HCT116 (cell line): ENCODE data around the gene SIPA1L3. TPM values are rescaled to one million over a fixed set of nuclear protein-coding genes. Genes with fewer than 3 reads are reported as not detected.

Source experiments
- ATAC-seq: fragments of 200-7000 bp; cut with Tn5 transposase; 2 replicates; pipeline ENCODE4 v1.9.1; 2020; ENCODE audit warnings: mild to moderate bottlenecking, moderate library complexity
- BruUV-seq: library from RNA; stranded (reverse); fragments of 400-500 nt; replicated peaks from 2 replicates; lab custom pipeline; 2021; lab: Mats Ljungman, UMichigan
- CTCF ChIA-PET: fragments of 300-600 bp; sonication (Branson Sonifier 250); formaldehyde crosslinking; loops from one replicate; lab custom pipeline; 2021; ENCODE audit warnings: antibody characterized with exemption; lab: Charles Lee
- POLR2A ChIA-PET: fragments of 300-600, 350-600 bp; sonication (Branson Sonifier 250); formaldehyde crosslinking; loops from one replicate; lab custom pipeline; 2021; ENCODE audit warnings: antibody characterized with exemption; lab: Charles Lee
- RAD21 ChIA-PET, 2 experiments: fragments of 300-600 bp; sonication (Branson Sonifier 250); formaldehyde crosslinking; loops; one replicate each; lab custom pipeline; 2023; ENCODE audit warnings: low total read pairs in 2 of 2; ENCODE audit not compliant: uncharacterized antibody in 2 of 2, unreplicated experiment in 2 of 2, low non-redundant PET in 1 of 2; lab: Charles Lee
- DNase-seq: peaks from one replicate; pipeline ENCODE4 v3.0.0-alpha.2; 2010; ENCODE audit warnings: low read depth, low spot score
- H2AFZ ChIP-seq: fragments of 200-600 bp; shearing (Covaris generic), sonication (generic); 2 replicates; pipeline ENCODE4 v1.6.1; 2017; ENCODE audit warnings: low read depth, mixed run types, mixed read lengths, antibody characterized with exemption, low read length; ENCODE audit not compliant: poor library complexity, severe bottlenecking
- H3K27ac ChIP-seq: 2 replicates; pipeline ENCODE4 v1.5.1; 2012; ENCODE audit warnings: low read depth, low read length
- H3K27me3 ChIP-seq: fragments of 200-600 bp; sonication (generic); 2 replicates; pipeline ENCODE4 v1.6.1; 2016; ENCODE audit warnings: mixed run types, low read length, mixed read lengths; ENCODE audit not compliant: insufficient read depth
- H3K36me3 ChIP-seq, 2 experiments: fragments of 200-500 bp in 1 of 2; fragments of 200-600 bp in 1 of 2; sonication (Bioruptor generic) in 1 of 2; sonication (generic) in 1 of 2; 2 replicates each; pipeline versions ENCODE4 v1.5.1 to v1.6.1; 2014 to 2016; ENCODE audit warnings: low read length in 2 of 2, inconsistent platforms in 1 of 2, mixed read lengths in 1 of 2, mixed run types in 1 of 2; ENCODE audit not compliant: insufficient read depth in 2 of 2, control insufficient read depth in 1 of 2
- H3K4me1 ChIP-seq, 2 experiments: fragments of 200-600 bp in 1 of 2; sonication (generic) in 1 of 2; 2 replicates each; pipeline versions ENCODE4 v1.5.1 to v1.6.1; 2012 to 2017; ENCODE audit warnings: low read length in 2 of 2, inconsistent platforms in 1 of 2, mild to moderate bottlenecking in 1 of 2, mixed read lengths in 1 of 2, mixed run types in 1 of 2, moderate library complexity in 1 of 2; ENCODE audit not compliant: insufficient read depth in 2 of 2, control insufficient read depth in 1 of 2
- H3K4me2 ChIP-seq: fragments of 200-600 bp; sonication (generic); 2 replicates; pipeline ENCODE4 v1.6.1; 2017; ENCODE audit warnings: mixed run types, low read length, mixed read lengths
- H3K4me3 ChIP-seq, 2 experiments: fragments of 200-600 bp in 1 of 2; sonication (generic) in 1 of 2; replicated peaks in 1 of 2; 2 replicates each; pipeline ENCODE4 v1.5.1; 2011 to 2016; ENCODE audit warnings: low read length in 2 of 2, control low read depth in 1 of 2, low read depth in 1 of 2, mild to moderate bottlenecking in 1 of 2, mixed read lengths in 1 of 2, mixed run types in 1 of 2
- H3K79me2 ChIP-seq: fragments of 200-600 bp; sonication (generic); 2 replicates; pipeline ENCODE4 v1.6.1; 2017; ENCODE audit warnings: mild to moderate bottlenecking, mixed run types, low read length, moderate library complexity, mixed read lengths; ENCODE audit not compliant: insufficient read depth
- H3K9ac ChIP-seq: fragments of 200-600 bp; sonication (generic); 2 replicates; pipeline ENCODE4 v1.6.1; 2016; ENCODE audit warnings: low read length, mixed read lengths
- H3K9me2 ChIP-seq: fragments of 200-600 bp; sonication (generic), shearing (Covaris generic); 2 replicates; pipeline ENCODE4 v1.6.1; 2017; ENCODE audit warnings: mixed run types, mild to moderate bottlenecking, moderate library complexity; ENCODE audit not compliant: insufficient read depth
- H3K9me3 ChIP-seq, 2 experiments: fragments of 200-500 bp in 1 of 2; fragments of 200-600 bp in 1 of 2; sonication (Bioruptor generic) in 1 of 2; sonication (generic) in 1 of 2; 2 replicates each; pipeline ENCODE4 v1.6.1; 2014 to 2017; ENCODE audit warnings: low read length in 2 of 2, mixed read lengths in 2 of 2, inconsistent platforms in 1 of 2, low read depth in 1 of 2, mild to moderate bottlenecking in 1 of 2, mixed run types in 1 of 2, moderate library complexity in 1 of 2; ENCODE audit not compliant: control insufficient read depth in 1 of 2, insufficient read depth in 1 of 2
- H4K20me1 ChIP-seq: fragments of 200-600 bp; sonication (generic), shearing (Covaris generic); 2 replicates; pipeline ENCODE4 v1.6.1; 2017; ENCODE audit warnings: mixed run types, mild to moderate bottlenecking, moderate library complexity; ENCODE audit not compliant: insufficient read depth
- CBX3 ChIP-seq: IDR thresholded peaks from 2 replicates; pipeline ENCODE4 v1.6.1; 2012; ENCODE audit warnings: low read depth
- EZH2phosphoT487 ChIP-seq: fragments of 200-600 bp; IDR thresholded peaks from 2 replicates; pipeline ENCODE4 v1.6.1; 2018; ENCODE audit warnings: antibody characterized with exemption, borderline replicate concordance
- POLR2AphosphoS5 ChIP-seq: IDR thresholded peaks from 2 replicates; pipeline ENCODE4 v1.6.1; 2011; ENCODE audit warnings: mild to moderate bottlenecking, low read depth, low read length, moderate library complexity
- RAD21 ChIP-seq: IDR thresholded peaks from 2 replicates; pipeline ENCODE4 v1.6.1; 2012; ENCODE audit warnings: low read depth, mild to moderate bottlenecking
- SIN3A ChIP-seq: IDR thresholded peaks from 2 replicates; pipeline ENCODE4 v1.6.1; 2012; ENCODE audit warnings: low read depth
- intact Hi-C: fragments of 100-400 bp; cut with micrococcal nuclease; formaldehyde crosslinking; loops from 2 replicates; pipeline ENCODE4 v1.10.0; 2022
- total RNA-seq: library from RNA; stranded (reverse); gene quantifications from one replicate; pipeline ENCODE4 v1.2.1, GENCODE V29; 2021; ENCODE audit not compliant: unreplicated experiment
- TF ChIP-seq, protein P1 (sequence below): IDR thresholded peaks from 2 replicates; pipeline ENCODE4 v1.6.1; 2011; ENCODE audit warnings: mild to moderate bottlenecking, low read length, moderate library complexity; ENCODE audit not compliant: insufficient replicate concordance; ENCODE audit errors: extremely low read depth
- TF ChIP-seq, protein P2 (sequence below): IDR thresholded peaks from 2 replicates; pipeline ENCODE4 v1.6.1; 2012
- TF ChIP-seq, protein P3 (sequence below), 3 experiments: fragments of 200-600 bp in 1 of 3; sonication (generic) in 1 of 3; IDR thresholded peaks in 2 of 3; conservative IDR thresholded peaks in 1 of 3; 2 replicates each; pipeline ENCODE4 v1.5.1; 2012 to 2017; ENCODE audit warnings: low read depth in 2 of 3, low read length in 2 of 3, antibody characterized with exemption in 1 of 3, borderline replicate concordance in 1 of 3, control low read depth in 1 of 3, mild to moderate bottlenecking in 1 of 3, mixed read lengths in 1 of 3, mixed run types in 1 of 3, moderate library complexity in 1 of 3; ENCODE audit not compliant: insufficient read depth in 1 of 3

SIPA1L3 gene
- total RNA-seq, 1 experiment from 2014 or later = 41.8 TPM

DNA sequence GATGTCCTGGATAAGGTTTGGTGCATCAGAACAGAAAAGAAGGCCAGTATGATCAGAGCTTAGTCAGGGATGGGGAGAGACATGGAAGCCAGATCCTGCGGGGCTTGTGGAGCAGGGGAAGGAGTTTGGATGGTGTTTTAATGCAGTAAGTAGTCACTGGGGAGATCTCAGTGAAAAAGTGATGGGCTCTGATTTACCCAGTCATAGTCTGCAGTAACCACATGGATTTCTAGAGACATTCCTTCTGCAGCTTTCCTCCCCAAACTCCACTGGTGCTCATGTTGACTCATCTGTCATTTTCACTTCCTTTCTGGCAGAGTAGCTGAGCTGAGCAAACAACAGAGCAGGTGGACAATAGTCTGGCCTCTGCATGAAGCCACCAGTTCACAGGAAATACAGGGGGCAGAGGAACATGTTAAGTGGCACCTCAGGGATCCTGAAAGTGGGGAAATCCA, 172.9 kb downstream of the SIPA1L3 start:
- no peak for DNase-seq
- ChIA-PET RAD21 (no interaction called here), CTCF (no interaction called here), POLR2A (interaction anchor here (0.7 kb wide), 1 partner anchor 148 kb away, joined by 3 read pairs; no protein-coding TSS in a partner anchor)
- Histone ChIP-seq H3K27me3 (no peaks in the 10 kb centered on the region), H4K20me1 (no peaks in the 10 kb centered on the region), H3K79me2 (0 out of 2 replicates have a peak, but pooled peaks cover 2% of the 10 kb centered on the region), H3K9ac (no peak overlapping the region), H3K9me3 (no peaks in the 10 kb centered on the region), H3K4me1 (peaks cover 0 to 9% of the 10 kb centered on the region in 2 experiments; a peak in 2 of 4 replicates), H3K4me3 (no peak overlapping the region), H3K9me2 (no peaks in the 10 kb centered on the region), H3K27ac (no peak overlapping the region), H3K4me2 (peak overlapping the region; percentile 4; the same call in 1 of the 2 replicates), H3K36me3 (peaks cover 0 to 5% of the 10 kb centered on the region in 2 experiments; a peak in 2 of 4 replicates), H2AFZ (no peak overlapping the region)
- intact Hi-C loops = no loop called here
- TF ChIP-seq SIN3A = 0 out of 2 replicates have a peak, but pooled peaks have one; percentile 22
- TF ChIP-seq, protein P1, sequence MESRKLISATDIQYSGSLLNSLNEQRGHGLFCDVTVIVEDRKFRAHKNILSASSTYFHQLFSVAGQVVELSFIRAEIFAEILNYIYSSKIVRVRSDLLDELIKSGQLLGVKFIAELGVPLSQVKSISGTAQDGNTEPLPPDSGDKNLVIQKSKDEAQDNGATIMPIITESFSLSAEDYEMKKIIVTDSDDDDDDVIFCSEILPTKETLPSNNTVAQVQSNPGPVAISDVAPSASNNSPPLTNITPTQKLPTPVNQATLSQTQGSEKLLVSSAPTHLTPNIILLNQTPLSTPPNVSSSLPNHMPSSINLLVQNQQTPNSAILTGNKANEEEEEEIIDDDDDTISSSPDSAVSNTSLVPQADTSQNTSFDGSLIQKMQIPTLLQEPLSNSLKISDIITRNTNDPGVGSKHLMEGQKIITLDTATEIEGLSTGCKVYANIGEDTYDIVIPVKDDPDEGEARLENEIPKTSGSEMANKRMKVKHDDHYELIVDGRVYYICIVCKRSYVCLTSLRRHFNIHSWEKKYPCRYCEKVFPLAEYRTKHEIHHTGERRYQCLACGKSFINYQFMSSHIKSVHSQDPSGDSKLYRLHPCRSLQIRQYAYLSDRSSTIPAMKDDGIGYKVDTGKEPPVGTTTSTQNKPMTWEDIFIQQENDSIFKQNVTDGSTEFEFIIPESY = no peak
- TF ChIP-seq, protein P2, sequence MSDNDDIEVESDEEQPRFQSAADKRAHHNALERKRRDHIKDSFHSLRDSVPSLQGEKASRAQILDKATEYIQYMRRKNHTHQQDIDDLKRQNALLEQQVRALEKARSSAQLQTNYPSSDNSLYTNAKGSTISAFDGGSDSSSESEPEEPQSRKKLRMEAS = peak; percentile 35; the same call in 1 of the 2 replicates
- no TSS peak for BruUV-seq
- no peak for ATAC-seq

DNA sequence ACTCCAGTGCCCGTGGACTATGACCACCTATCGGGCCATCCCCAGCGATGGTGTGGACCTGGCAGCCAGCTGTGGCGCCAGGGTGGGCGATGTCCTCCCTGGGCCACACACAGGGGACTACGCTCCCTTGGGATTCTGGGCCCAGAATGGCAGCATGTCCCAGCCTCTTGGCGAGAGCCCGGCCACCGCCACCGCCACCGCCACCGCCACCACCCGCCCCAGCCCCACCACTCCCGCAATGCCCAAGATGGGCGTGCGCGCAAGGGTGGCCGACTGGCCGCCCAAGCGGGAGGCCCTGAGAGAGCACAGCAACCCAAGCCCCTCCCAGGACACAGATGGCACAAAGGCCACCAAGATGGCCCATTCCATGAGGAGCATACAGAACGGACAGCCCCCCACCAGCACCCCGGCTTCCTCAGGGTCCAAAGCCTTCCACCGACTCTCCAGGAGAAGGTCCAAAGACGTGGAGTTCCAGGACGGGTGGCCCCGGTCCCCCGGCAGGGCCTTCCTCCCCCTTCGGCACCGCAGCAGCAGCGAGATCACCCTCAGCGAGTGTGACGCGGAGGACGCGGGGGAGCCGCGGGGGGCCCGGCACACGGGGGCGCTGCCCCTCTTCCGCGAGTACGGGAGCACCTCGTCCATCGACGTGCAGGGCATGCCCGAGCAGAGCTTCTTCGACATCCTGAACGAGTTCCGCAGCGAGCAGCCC, 174.7 kb downstream of the SIPA1L3 start:
- intact Hi-C loops = no loop called here

More for the DNA sequence above, 174.7 kb downstream of the SIPA1L3 start:
- ChIA-PET POLR2A (no interaction called here), RAD21 (no interaction called here), CTCF (no interaction called here)
- peaks cover 0 to 5% of the 10 kb centered on the region in 2 experiments; a peak in 2 of 4 replicates for H3K36me3 ChIP-seq
- no peak overlapping the region for H3K4me2 ChIP-seq
- no peaks in the 10 kb centered on the region for H3K27me3 ChIP-seq
- H3K4me1 ChIP-seq = peaks cover 0 to 9% of the 10 kb centered on the region in 2 experiments; a peak in 2 of 4 replicates
- H4K20me1 ChIP-seq = no peaks in the 10 kb centered on the region
- TF ChIP-seq CBX3 = no peak
- no peak for TF ChIP-seq EZH2phosphoT487
- TF ChIP-seq, protein P3, sequence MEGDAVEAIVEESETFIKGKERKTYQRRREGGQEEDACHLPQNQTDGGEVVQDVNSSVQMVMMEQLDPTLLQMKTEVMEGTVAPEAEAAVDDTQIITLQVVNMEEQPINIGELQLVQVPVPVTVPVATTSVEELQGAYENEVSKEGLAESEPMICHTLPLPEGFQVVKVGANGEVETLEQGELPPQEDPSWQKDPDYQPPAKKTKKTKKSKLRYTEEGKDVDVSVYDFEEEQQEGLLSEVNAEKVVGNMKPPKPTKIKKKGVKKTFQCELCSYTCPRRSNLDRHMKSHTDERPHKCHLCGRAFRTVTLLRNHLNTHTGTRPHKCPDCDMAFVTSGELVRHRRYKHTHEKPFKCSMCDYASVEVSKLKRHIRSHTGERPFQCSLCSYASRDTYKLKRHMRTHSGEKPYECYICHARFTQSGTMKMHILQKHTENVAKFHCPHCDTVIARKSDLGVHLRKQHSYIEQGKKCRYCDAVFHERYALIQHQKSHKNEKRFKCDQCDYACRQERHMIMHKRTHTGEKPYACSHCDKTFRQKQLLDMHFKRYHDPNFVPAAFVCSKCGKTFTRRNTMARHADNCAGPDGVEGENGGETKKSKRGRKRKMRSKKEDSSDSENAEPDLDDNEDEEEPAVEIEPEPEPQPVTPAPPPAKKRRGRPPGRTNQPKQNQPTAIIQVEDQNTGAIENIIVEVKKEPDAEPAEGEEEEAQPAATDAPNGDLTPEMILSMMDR (IDR thresholded peaks at IDR 0.05 in 2 of 3, conservative IDR thresholded peaks at IDR 0.05 in 1 of 3; ENCODE audit: borderline replicate concordance in 1 of 3, insufficient read depth in 1 of 3, low read depth in 2 of 3, low read length in 2 of 3) = no peak
- TF ChIP-seq POLR2AphosphoS5 = no peak
- TF ChIP-seq RAD21 = no peak
- no peaks in the 10 kb centered on the region for H3K9me2 ChIP-seq
- no peak overlapping the region for H3K4me3 ChIP-seq
- H3K9me3 ChIP-seq = no peaks in the 10 kb centered on the region
- no peak for ATAC-seq
- TSS peak; percentile 42 for BruUV-seq
- no peaks in the 10 kb centered on the region for H3K79me2 ChIP-seq
- no peak for DNase-seq
- H3K9ac ChIP-seq = no peak overlapping the region
- H3K27ac ChIP-seq = no peak overlapping the region
- no peak overlapping the region for H2AFZ ChIP-seq
